Vagina (tissue), 2 donors: ENCODE measurements around the gene EDDM3A.
"Not testable (repeated sequence)": the region's sequence is repeated elsewhere in the genome, so short reads cannot be mapped to it uniquely, and the experiment has no call there.

Experiments used
- POLR2A ChIP-seq, 2 donors: fragments of 450-650 bp; IDR thresholded peaks; one replicate each; pipeline ENCODE4 v1.6.1; 2017; ENCODE audit warnings: antibody characterized with exemption in 2 of 2, mild to moderate bottlenecking in 2 of 2, moderate library complexity in 2 of 2
- TF ChIP-seq, protein P1 (sequence below), 3 experiments: fragments of 450-650 bp in 2 of 3; fragments of 200-600 bp in 1 of 3; sonication (generic) in 1 of 3; IDR thresholded peaks; one replicate each; pipeline ENCODE4 v1.5.1; 2017 to 2019; ENCODE audit warnings: antibody characterized with exemption in 3 of 3, mild to moderate bottlenecking in 2 of 3, moderate library complexity in 2 of 3

DNA sequence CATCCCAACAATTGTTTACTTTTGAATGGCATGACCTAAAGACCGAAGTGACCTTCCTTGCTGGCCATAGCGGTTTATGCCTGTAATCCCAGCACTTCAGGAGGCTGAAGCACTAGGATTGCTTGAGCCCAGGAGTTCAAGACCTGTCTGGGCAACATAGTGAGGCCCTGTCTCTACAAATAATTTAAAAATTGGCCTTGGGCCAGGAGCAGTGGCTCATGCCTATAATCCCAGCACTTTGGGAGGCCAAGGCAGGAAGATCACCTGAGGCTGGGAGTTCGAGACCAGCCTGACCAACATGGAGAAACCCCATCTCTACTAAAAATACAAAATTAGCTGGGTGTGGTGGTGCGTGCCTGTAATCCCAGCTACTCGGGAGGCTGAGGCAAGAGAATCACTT is 13.8 kb downstream of the EDDM3A start:
- TF ChIP-seq, protein P1, sequence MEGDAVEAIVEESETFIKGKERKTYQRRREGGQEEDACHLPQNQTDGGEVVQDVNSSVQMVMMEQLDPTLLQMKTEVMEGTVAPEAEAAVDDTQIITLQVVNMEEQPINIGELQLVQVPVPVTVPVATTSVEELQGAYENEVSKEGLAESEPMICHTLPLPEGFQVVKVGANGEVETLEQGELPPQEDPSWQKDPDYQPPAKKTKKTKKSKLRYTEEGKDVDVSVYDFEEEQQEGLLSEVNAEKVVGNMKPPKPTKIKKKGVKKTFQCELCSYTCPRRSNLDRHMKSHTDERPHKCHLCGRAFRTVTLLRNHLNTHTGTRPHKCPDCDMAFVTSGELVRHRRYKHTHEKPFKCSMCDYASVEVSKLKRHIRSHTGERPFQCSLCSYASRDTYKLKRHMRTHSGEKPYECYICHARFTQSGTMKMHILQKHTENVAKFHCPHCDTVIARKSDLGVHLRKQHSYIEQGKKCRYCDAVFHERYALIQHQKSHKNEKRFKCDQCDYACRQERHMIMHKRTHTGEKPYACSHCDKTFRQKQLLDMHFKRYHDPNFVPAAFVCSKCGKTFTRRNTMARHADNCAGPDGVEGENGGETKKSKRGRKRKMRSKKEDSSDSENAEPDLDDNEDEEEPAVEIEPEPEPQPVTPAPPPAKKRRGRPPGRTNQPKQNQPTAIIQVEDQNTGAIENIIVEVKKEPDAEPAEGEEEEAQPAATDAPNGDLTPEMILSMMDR (IDR thresholded peaks at IDR 0.05) = not testable (repeated sequence)
- TF ChIP-seq POLR2A (IDR thresholded peaks at IDR 0.05) = not testable (repeated sequence)
